ENCODE data around the gene NKX2-1.

Gene NKX2-1

GRCh38 chr14:36519431-36520321 lies at the start of gene NKX2-1:
TSS of gene NKX2-1 (minus strand) at chr14:36520232. CDS start at chr14:36520129, 103 bp downstream.
- no peak for ATAC-seq
- TF ChIP-seq PATZ1 (CRISPR knock-in tag; IDR thresholded peaks at IDR 0.05; ENCODE audit: borderline replicate concordance) (no peak), ZNF565 (CRISPR knock-in tag; conservative IDR thresholded peaks at IDR 0.05; ENCODE audit: low read depth) (no peak), ESRRG (CRISPR knock-in tag; IDR thresholded peaks at IDR 0.05) (no peak), OSR1 (CRISPR knock-in tag; IDR thresholded peaks at IDR 0.05) (no peak), BACH2 (CRISPR knock-in tag; IDR thresholded peaks at IDR 0.05; ENCODE audit: borderline replicate concordance) (no peak), ZFP3 (CRISPR knock-in tag; IDR thresholded peaks at IDR 0.05) (no peak), GLIS3 (CRISPR knock-in tag; IDR thresholded peaks at IDR 0.05) (no peak), ZFP30 (CRISPR knock-in tag; IDR thresholded peaks at IDR 0.05) (no peak), CSRNP3 (CRISPR knock-in tag; IDR thresholded peaks at IDR 0.05) (no peak), ISL1 (CRISPR knock-in tag; IDR thresholded peaks at IDR 0.05) (no peak), POU6F1 (CRISPR knock-in tag; IDR thresholded peaks at IDR 0.05; ENCODE audit: borderline replicate concordance, low read depth) (no peak), CREB5 (CRISPR knock-in tag; IDR thresholded peaks at IDR 0.05; ENCODE audit: low read depth) (no peak), CSDC2 (CRISPR knock-in tag; IDR thresholded peaks at IDR 0.05) (no peak)

- no peak for TF ChIP-seq ZNF565 (CRISPR knock-in tag; conservative IDR thresholded peaks at IDR 0.05; ENCODE audit: low read depth)
- TF ChIP-seq BACH2 (CRISPR knock-in tag; IDR thresholded peaks at IDR 0.05; ENCODE audit: borderline replicate concordance), result no peak
- no peak for TF ChIP-seq ARNTL (CRISPR knock-in tag; IDR thresholded peaks at IDR 0.05; ENCODE audit: borderline replicate concordance, low read depth)
- TF ChIP-seq TSHZ2 (CRISPR knock-in tag; IDR thresholded peaks at IDR 0.05), result no peak
- no peak for TF ChIP-seq POU6F1 (CRISPR knock-in tag; IDR thresholded peaks at IDR 0.05; ENCODE audit: borderline replicate concordance, low read depth)
- TF ChIP-seq PATZ1 (CRISPR knock-in tag; IDR thresholded peaks at IDR 0.05; ENCODE audit: borderline replicate concordance), result no peak
- no peak for TF ChIP-seq ZC3H10 (CRISPR knock-in tag; IDR thresholded peaks at IDR 0.05)
- TF ChIP-seq CSDC2 (CRISPR knock-in tag; IDR thresholded peaks at IDR 0.05), result no peak
- no peak for TF ChIP-seq PPARA (CRISPR knock-in tag; IDR thresholded peaks at IDR 0.05; ENCODE audit: borderline replicate concordance)
- no peak for TF ChIP-seq OSR1 (CRISPR knock-in tag; IDR thresholded peaks at IDR 0.05)
- TF ChIP-seq CREB5 (CRISPR knock-in tag; IDR thresholded peaks at IDR 0.05; ENCODE audit: low read depth), result no peak
- no peak for TF ChIP-seq TOX (CRISPR knock-in tag; IDR thresholded peaks at IDR 0.05; ENCODE audit: borderline replicate concordance)
- TF ChIP-seq ZFP3 (CRISPR knock-in tag; IDR thresholded peaks at IDR 0.05), result no peak
- no peak for TF ChIP-seq SNAI2 (CRISPR knock-in tag; IDR thresholded peaks at IDR 0.05)
- no peak for TF ChIP-seq ZFP30 (CRISPR knock-in tag; IDR thresholded peaks at IDR 0.05)
- TF ChIP-seq ZNF8 (CRISPR knock-in tag; IDR thresholded peaks at IDR 0.05), result no peak
- TF ChIP-seq CSRNP3 (CRISPR knock-in tag; IDR thresholded peaks at IDR 0.05), result no peak
- peak; percentile 88 for ATAC-seq
Measured at GRCh38 chr14:36556811-36557433, 36.9 kb upstream of the NKX2-1 start.
